ENCODE data around the gene KLF15. TPM values are rescaled to one million over a fixed set of nuclear protein-coding genes. Genes with fewer than 3 reads are reported as not detected.

KLF15 gene
- total and polyA plus RNA-seq, 4 donors = 18.1 to 31.3 (median 24.6) TPM

DNA sequence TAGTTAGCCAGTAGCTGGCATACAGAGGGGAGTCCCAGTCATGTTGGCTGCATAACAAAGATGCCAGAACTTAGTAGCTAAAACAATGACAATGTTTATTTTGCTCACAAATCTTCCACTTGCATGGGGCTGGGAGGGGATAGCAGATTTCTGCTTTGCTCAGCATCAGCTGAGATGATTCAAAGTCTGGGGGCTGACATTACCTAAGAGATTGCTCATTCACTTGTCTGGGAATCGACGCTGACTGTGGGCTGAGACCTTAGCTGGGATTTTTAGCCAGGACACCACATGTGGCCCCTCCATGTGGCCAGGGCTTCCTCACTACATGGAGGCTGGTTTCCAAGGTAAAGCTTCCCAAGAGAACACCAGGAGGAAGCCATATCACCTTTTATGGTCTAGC, 24.8 kb upstream of the KLF15 start:
- Histone ChIP-seq H3K27me3 (ENCODE audit: control insufficient read depth in 3 of 3, insufficient read depth in 3 of 3, low read length in 2 of 3) (no peaks in the 10 kb centered on the region), H3K36me3 (ENCODE audit: control insufficient read depth in 4 of 4, insufficient read depth in 4 of 4, low read length in 4 of 4) (no peaks in the 10 kb centered on the region), H3K4me3 (no peak overlapping the region), H3K4me1 (ENCODE audit: control insufficient read depth in 5 of 5, insufficient read depth in 5 of 5, low read length in 5 of 5) (no peaks in the 10 kb centered on the region), H3K9ac (ENCODE audit: insufficient read depth in 1 of 2, low read length in 2 of 2) (no peak overlapping the region), H3K9me3 (ENCODE audit: control insufficient read depth in 4 of 4, insufficient read depth in 3 of 4, low read length in 3 of 4) (no peaks in the 10 kb centered on the region), H3K27ac (ENCODE audit: low read depth in 1 of 2, low read length in 1 of 2) (no peak overlapping the region)
- WGBS, 2 donors = 18 to 62% methylated on average over 2 of the region's 2 CpGs
- TF ChIP-seq, protein P1, sequence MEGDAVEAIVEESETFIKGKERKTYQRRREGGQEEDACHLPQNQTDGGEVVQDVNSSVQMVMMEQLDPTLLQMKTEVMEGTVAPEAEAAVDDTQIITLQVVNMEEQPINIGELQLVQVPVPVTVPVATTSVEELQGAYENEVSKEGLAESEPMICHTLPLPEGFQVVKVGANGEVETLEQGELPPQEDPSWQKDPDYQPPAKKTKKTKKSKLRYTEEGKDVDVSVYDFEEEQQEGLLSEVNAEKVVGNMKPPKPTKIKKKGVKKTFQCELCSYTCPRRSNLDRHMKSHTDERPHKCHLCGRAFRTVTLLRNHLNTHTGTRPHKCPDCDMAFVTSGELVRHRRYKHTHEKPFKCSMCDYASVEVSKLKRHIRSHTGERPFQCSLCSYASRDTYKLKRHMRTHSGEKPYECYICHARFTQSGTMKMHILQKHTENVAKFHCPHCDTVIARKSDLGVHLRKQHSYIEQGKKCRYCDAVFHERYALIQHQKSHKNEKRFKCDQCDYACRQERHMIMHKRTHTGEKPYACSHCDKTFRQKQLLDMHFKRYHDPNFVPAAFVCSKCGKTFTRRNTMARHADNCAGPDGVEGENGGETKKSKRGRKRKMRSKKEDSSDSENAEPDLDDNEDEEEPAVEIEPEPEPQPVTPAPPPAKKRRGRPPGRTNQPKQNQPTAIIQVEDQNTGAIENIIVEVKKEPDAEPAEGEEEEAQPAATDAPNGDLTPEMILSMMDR (IDR thresholded peaks at IDR 0.05; ENCODE audit: control extremely low read depth, extremely low read depth) = no peak
- DNase-seq (no peak), ATAC-seq (ENCODE audit: insufficient read depth, low FRiP score) (no peak)

DNA sequence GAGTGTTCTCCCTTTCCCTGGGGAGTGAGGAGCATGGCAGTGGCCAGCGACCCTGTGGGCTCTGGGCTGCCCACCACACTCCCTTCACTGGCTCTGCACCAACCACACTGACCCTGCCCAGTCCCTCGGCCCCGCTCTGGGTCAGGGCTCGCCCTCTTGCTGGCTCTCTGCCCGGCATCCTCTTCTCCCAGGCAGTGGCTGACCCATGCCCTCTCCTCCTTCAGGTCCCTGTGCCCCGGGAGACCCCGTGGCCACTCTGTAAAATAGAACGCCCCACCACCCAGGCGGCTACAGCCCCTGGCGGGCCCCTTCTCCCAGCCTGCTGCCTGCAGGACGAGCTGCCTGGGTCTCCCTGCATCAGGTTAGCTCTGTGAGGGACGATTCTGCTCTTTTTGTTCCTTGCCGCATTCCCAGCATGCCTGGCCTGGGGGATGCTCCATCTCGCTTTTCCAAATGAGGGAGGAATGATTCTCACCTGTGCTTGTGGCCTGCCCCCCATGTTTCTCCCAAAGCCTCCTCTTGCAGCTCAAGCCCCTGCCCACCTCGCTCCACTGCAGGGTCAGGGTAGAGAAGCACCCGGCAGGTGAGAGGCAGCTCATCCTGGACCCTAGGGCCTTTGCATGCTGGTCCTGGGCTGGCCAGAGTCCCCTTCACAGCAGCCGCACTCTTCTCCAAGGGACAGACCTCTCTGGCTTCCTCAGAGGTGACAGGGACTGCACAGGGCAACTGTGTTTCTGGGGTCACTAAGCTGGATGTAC, 23.0 kb upstream of the KLF15 start:
- Histone ChIP-seq H3K4me3 (no peak overlapping the region), H3K4me1 (ENCODE audit: control insufficient read depth in 5 of 5, insufficient read depth in 5 of 5, low read length in 5 of 5) (peaks cover 0 to 11% (median 0%) of the 10 kb centered on the region in 5 donors), H3K36me3 (ENCODE audit: control insufficient read depth in 4 of 4, insufficient read depth in 4 of 4, low read length in 4 of 4) (no peaks in the 10 kb centered on the region), H3K9me3 (ENCODE audit: control insufficient read depth in 4 of 4, insufficient read depth in 3 of 4, low read length in 3 of 4) (no peaks in the 10 kb centered on the region), H3K9ac (ENCODE audit: insufficient read depth in 1 of 2, low read length in 2 of 2) (no peak overlapping the region), H3K27ac (ENCODE audit: low read depth in 1 of 2, low read length in 1 of 2) (no peak overlapping the region), H3K27me3 (ENCODE audit: control insufficient read depth in 3 of 3, insufficient read depth in 3 of 3, low read length in 2 of 3) (no peaks in the 10 kb centered on the region)
- ATAC-seq (ENCODE audit: insufficient read depth, low FRiP score) = no peak
- TF ChIP-seq, protein P1 (IDR thresholded peaks at IDR 0.05; ENCODE audit: control extremely low read depth, extremely low read depth) = no peak
- DNase-seq = no peak
- 75 to 87% methylated on average over 17 of the region's 17 CpGs for WGBS, 2 donors

DNA sequence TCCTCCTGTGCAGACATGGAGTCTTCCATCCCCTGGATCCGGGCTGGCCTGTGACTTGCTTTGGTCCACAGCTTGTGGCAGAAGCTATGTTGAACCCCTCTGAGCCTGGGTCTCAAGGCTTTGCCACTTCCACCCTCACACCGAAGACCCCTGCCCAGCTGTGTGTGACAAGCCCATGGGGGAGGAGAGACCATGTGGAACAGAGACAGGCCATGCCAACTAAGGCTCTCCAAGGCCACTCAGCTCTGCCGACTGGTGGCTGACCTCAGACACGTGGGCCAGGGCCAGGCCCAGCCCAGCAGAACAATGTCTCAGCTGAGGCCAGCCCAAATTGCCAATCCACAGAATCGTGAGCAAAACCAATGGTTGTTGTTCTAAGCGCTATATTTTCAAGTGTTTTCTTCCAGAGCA, 21.1 kb upstream of the KLF15 start:
- Histone ChIP-seq H3K36me3 (ENCODE audit: control insufficient read depth in 4 of 4, insufficient read depth in 4 of 4, low read length in 4 of 4) (no peaks in the 10 kb centered on the region), H3K9ac (ENCODE audit: insufficient read depth in 1 of 2, low read length in 2 of 2) (no peak overlapping the region), H3K9me3 (ENCODE audit: control insufficient read depth in 4 of 4, insufficient read depth in 3 of 4, low read length in 3 of 4) (no peaks in the 10 kb centered on the region), H3K4me1 (ENCODE audit: control insufficient read depth in 5 of 5, insufficient read depth in 5 of 5, low read length in 5 of 5) (peaks cover 0 to 30% (median 11%) of the 10 kb centered on the region in 5 donors), H3K4me3 (no peak overlapping the region), H3K27ac (ENCODE audit: low read depth in 1 of 2, low read length in 1 of 2) (no peak overlapping the region), H3K27me3 (ENCODE audit: control insufficient read depth in 3 of 3, insufficient read depth in 3 of 3, low read length in 2 of 3) (no peaks in the 10 kb centered on the region)
- ATAC-seq (ENCODE audit: insufficient read depth, low FRiP score) (no peak), DNase-seq (no peak)
- TF ChIP-seq, protein P1 (IDR thresholded peaks at IDR 0.05; ENCODE audit: control extremely low read depth, extremely low read depth) = no peak
- 64 to 80% methylated on average over 6 of the region's 6 CpGs for WGBS, 2 donors
